ENCODE results near the gene DICER1.

DNA sequence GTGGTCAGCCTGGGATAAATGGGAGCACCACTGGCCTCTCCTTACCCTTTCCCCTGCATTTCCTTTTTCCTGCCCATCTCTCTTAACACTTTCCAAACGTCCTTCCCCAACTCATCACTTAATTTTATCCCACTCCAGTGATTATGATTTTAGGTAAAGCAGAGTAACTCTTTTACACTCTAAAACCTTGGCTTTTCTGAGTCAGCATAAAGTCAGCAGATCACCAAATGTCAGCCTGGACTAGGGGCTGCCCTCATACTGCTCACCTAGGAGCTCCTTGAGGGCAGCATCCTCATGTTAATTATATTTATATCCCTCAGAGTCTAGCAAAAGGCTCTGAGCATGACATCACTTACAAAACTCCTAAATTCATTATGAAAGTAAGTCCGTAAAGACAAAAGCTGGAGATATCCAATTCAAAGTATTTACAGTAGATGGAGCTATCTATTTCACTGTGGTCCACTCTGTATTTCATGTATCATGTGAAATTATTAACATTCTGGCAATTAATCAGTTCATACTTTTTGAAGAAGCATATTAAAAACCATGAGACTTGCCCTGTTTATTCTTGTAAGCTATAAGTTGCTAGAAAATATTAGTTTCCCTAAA, 17.0 kb upstream of the DICER1 start:
- TF ChIP-seq GATA2 (IDR thresholded peaks at IDR 0.05; ENCODE audit: low read depth, low read length) (no peak), GATA3 (IDR thresholded peaks at IDR 0.05; ENCODE audit: low read depth, low read length) (no peak)

Data from SH-SY5Y (cell line).